ENCODE results near the gene CLIC1.
A peak's percentile ranks its signal among the peaks of the same experiment; 100 is the strongest.

CLIC1 gene

DNA sequence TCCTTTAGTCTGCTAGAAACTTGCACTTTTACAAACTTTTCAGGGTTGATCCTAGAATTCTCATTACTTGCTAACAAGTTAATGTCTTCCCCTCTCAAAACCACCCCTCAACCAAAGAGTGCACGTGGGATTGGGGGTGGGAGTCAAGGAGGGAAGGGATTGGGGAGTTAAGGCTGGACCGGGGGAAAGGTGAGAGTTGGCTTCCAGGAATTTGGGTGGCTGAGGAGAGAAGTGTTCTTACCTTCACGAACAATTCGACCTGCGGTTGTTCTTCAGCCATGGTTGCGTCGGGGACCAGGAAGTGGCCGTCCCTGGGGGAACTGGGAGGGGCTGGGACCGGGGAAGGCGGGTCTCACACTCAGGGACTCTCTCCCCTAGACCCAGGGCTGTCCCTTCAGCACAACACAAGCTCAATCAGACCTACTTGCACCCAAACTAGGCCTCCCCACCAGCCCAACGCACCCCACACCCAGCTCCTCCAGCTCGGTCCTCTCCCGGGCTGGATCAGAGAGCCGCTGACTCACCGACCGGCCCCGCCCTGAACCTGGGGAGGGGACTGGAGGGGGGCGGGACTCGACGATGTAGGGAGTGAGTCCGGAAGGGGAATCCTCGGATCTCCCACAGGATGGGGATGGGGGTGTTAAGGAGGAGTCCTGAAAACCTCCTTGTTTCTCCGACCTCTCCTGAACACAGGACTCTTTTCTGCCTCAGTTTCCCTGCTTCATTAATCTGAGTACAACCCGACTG, at the start of gene CLIC1:
CLIC1 (minus strand) TSS at position 510 of the 747 bp plus-strand sequence; CDS start at position 280, 230 bp downstream.
- DNase-seq (peak; percentile 90), ATAC-seq (peak; percentile 53)

DNA sequence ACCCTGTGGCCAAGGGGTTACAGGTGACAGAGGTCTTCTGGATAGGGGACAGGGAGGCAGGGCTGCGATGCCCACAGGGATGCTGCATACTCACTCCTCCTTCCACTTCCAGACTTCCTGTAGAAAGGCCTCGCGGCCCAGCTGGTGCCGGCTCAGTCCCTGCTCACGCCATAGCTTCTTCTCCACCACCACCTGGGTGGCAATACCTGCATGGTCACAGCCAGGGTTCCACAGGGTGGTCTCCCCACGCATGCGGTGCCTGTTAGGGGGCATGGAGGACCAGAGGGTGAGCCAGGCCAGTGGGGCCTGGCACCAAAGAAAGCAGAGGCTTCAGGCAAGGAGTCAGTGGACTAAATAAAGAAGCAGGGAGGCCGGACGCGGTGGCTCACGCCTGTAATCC, 49.1 kb upstream of the CLIC1 start:
- ATAC-seq (no peak), DNase-seq (no peak)

GRCh38 chr6:31784098-31784925, 48.0 kb upstream of the CLIC1 start:
- DNase-seq = no peak
- no peak for ATAC-seq

- no peak for ATAC-seq
- DNase-seq = no peak
Observed at GRCh38 chr6:31782126-31782855, 46.0 kb upstream of the CLIC1 start.

DNA sequence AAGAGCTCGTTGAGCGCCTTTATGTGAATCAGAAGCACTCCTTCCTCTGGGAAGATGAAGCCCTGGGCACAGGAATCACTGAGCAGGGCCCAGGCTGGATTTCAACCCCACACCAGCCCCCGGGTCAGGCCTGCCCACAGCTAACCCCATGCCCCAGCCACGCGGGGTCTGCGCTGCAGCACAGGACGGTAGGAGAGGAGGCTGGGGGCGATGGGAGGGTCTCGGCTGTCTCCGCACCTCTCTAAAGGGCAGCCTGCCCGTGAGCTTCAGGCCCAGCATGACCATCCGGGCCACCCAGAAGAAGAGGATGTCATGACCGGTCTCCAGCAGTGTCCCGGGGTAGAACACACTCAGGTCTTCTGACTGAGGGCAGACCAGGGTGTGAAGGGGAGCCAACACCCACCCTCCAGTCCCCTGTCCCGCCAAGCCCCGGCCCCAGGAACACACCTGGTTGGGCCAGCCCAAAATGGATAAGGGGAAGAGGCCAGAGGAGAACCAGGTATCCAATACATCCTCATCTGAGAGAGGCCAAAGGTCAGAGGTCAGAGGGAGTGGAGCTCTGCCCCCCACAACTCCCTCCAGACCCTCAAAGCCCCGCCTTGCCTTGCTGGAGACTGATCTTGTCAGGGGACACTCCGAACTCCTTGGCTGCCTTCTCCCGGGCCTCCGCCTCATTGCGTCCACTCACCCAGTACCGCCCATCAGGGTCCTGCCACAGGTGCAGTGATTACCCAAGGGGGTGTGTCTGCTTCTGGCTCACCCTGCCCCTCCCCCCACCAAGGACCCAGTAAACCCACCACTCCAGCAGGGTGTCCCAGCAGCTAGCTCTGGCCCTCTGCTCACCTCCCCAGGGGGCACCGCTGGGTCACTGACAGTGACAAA, 45.2 kb upstream of the CLIC1 start:
- ATAC-seq = no peak
- DNase-seq = no peak

GRCh38 chr6:31780507-31781243, 44.3 kb upstream of the CLIC1 start:
- no peak for ATAC-seq
- no peak for DNase-seq

DNA sequence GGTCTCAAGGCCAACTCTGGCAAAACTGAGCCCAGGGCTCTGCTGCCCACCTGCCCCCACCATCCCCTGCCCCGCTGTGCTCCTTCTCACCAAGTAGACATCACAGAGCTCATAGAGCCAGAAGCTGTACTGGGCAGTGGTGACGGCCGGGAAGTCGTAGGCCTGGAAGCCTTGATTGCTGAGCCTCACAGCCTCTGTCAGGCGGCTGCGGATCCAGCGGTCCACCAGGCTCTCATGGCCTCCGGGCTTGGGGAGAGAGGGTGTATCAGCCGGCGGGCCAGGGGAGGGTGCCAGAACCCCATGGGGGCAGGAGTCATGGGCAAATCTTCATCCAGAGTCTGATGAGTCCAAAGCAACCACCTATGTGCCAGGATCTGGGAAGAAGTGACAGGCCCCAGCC, 43.6 kb upstream of the CLIC1 start:
- ATAC-seq (no peak), DNase-seq (no peak)

DNA sequence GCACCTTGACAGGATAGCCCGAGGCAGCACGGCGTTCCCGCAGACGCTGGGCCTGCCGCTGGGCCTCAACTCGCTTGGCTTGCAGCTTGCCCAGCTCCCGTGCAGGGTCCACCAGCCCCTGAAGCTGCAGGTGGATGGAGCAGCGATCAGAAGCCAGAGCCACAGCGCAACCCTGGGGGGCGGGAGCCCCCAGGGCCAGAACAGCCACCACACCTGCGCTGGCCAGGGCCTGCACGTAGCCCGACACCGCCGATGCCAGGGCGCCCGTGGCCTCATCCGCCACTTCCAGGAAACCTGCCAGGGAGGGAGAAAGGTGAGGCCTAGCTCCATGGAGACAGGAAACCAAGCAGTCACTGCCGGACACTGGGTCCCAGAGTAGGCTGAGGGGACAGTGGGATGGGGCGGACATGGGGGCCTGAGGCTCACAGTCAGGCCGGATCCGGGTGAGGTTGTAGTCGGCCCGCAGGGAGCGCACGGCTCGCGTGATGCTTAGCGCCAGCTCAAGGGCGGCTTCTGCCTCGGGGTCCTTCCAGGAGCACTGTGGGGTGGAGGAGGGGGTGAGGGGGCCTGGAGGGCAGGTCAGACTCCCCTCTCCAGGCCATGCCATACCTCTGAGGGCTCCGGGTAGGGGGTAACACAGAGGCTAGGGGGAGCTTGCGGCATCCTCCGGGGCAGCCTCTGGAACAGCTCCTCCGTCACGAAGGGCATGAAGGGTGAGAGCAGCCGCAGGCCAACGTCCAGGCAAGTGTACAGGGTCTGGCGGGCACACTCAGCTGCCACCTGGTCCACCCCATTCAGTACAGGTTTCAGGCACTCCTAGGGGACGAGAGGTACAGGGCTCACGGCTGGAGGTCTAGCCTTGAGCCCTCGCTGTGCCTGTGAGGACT, 42.9 kb upstream of the CLIC1 start:
- DNase-seq (no peak), ATAC-seq (no peak)

DNA sequence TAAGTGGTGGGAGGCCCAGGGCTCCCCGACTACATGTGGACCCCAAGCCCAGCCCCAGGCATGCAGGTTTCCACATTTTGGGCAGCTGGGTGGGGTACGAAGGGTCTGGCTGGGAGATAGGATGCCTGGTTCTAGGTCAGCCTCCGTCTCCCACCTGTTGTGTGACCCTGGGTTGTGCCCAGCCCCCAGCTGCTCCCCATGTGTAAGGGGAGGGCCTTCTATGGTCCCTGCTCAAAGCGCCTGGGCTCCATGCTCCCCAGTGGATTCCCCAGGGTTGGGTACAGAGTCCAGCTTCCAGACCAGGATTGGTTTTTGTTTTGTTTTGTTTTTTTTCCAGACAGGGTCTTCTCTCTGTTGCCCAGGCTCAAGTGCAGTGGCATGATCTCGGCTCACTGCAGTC, 41.9 kb upstream of the CLIC1 start:
- no peak for DNase-seq
- no peak for ATAC-seq

DNA sequence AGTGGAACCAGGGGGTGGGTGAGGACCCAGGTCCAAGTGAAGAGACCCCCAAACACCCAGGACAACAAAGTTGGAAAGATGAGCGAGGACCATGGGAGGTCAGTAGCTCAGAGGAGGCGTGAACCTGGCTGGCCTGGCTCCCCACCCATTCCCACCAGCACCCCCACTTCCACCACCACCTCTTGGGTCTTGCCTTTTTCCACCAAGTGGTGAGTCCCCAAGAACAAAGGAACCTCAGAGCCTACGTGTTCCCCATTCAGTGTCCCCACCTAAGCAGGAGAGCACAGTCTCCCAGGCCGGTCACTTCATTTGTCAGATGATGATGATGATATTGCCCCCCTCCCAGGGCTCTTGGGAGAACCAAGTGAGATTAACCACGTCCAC, 41.3 kb upstream of the CLIC1 start:
- no peak for ATAC-seq

GRCh38 chr6:31776989-31777666, 40.8 kb upstream of the CLIC1 start, which contains the start of gene VWA7:
Gene VWA7, minus strand, starts transcription at chr6:31777328. Its CDS starts 549 bp downstream, at chr6:31776779.
- ATAC-seq = peak; percentile 93
- DNase-seq = peak; percentile 88

More for the DNA sequence above, 41.3 kb upstream of the CLIC1 start:
- DNase-seq = no peak

DNA sequence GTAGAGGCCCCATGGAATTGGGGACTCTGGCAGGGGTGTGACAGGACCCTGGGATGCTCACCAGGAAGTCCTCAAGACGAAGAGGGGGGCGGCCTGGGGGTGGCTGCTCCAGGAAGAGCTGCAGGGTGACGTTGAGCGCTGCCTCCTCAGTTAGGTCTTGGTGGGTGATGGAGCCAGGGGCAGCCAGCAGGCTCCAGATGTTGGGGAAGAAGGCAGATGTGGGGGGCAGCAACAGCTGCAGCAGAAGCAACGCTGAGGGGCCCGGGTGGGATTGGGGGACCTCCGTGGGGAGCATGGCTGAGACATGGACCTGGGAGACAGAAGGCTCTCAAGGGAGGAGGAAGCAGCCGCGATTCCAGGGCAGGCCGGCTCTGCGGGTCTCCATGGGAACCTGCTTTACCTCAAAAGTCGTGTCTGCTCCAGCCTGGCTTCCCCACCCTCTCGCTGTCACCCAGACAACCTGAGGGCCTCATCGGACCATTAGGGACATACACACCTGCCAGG, 40.2 kb upstream of the CLIC1 start:
- ATAC-seq = no peak
- DNase-seq = peak; percentile 31

GRCh38 chr6:31775633-31776484, 39.5 kb upstream of the CLIC1 start:
- ATAC-seq (no peak), DNase-seq (no peak)

DNA sequence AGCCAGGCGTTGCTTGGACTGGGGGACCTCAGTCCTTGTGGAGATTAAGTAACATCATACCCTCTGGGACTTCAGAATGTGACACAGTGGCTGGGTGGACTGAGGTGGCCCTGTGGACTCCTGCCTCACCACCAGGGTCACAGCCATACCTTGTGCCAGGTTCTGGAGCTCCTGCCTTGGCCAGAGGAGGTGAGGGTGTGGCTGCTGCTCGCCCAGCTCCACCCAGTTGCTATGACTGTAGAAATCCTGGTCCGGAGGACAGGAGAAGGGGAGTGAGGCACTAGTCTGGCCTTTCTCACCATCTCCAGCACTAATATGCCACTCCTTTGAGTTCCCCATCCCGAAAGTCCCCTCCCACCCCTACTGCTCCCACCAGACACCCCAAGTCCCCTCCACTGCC, 38.9 kb upstream of the CLIC1 start:
- DNase-seq (no peak), ATAC-seq (no peak)

DNA sequence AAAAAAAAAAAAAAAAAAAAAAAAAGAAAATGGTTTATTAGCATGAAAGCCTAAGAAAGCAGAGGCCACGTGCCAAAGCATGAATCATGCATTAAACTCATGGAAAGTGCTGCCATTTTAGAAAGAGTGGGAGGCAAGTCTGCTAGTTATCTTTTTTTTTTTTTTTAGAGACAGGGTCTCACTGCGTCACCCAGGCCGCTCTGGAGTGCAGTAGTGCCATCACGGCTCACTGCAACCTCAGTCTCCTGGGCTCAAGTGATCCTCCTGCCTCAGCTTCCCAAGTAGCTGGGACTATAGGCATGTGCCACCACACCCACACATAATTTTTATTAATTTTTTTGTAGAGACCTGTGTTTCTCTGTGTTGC, 35.6 kb upstream of the CLIC1 start:
- DNase-seq (no peak), ATAC-seq (no peak)

- ATAC-seq = no peak
Observed at GRCh38 chr6:31770860-31771259, 34.5 kb upstream of the CLIC1 start.

DNA sequence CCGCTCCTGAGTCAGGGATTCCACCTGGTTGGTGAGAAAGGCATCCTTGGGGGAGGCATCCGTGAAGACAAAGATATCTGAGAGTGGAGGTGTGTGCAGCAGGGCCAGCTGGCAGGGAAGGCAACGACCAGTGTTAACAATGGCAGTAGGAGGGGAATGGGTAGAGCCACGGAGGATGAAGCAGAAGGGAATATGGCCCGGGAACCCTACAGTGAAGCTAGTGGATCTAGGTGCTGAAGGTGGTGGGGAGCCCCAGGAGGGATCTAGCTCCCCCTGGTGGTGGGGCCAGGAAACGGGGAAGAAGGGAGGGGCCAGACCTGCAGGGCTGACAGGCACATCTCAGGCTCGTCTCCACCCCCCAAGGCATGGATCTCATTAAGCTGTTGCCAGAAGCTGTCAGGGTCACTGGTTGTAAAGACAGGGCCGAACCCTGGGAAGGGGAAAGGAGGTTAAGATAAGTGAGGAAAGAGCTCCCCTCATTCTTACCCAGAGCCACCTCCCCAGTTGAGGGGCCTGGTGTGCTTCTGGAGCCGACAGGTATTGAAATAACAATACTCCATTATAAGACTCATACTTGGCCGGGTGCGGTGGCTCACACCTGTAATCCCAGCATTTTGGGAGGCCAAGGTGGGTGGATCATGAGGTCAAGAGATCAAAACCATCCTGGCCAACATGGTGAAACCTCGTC, 33.5 kb upstream of the CLIC1 start:
- DNase-seq = peak; percentile 87
- peak; percentile 74 for ATAC-seq

More at GRCh38 chr6:31770860-31771259, 34.5 kb upstream of the CLIC1 start:
- DNase-seq = no peak

Data from stimulated activated naive CD8-positive, alpha-beta T cell treated with anti-CD3 and anti-CD28 coated beads, Interleukin-15, Interleukin-2, amounts not matched to agents 100 U/mL and 50 U/mL, for 24 hours (primary cell).